HepG2 (cell line): Measurements from ENCODE around the gene CD276. TPM values are rescaled to one million over a fixed set of nuclear protein-coding genes. Genes with fewer than 3 reads are reported as not detected.

ENCODE experiments used
- DPF2 ChIP-seq: sonication (generic); formaldehyde crosslinking; IDR thresholded peaks from 2 replicates; pipeline ENCODE4 v1.4.0; 2020; ENCODE audit warnings: mild to moderate bottlenecking, low read depth, missing genetic modification reagents, borderline replicate concordance
- HOXA7 ChIP-seq: sonication (generic); formaldehyde crosslinking; IDR thresholded peaks from 2 replicates; pipeline ENCODE4 v1.8.1; 2022; ENCODE audit warnings: mild to moderate bottlenecking, missing genetic modification reagents, moderate library complexity
- RAD21 ChIP-seq: fragments of 450-650 bp; formaldehyde crosslinking; IDR thresholded peaks from 2 replicates; pipeline ENCODE4 v1.5.0; 2020; ENCODE audit warnings: mild to moderate bottlenecking
- SP5 ChIP-seq: IDR thresholded peaks from 2 replicates; pipeline ENCODE4 v1.6.1; 2016; ENCODE audit warnings: low read depth, borderline replicate concordance
- STAG1 ChIP-seq: sonication (generic); formaldehyde crosslinking; IDR thresholded peaks from 2 replicates; pipeline ENCODE4 v1.4.0; 2020; ENCODE audit warnings: missing genetic modification reagents
- TAF1 ChIP-seq: sonication (generic); formaldehyde crosslinking; IDR thresholded peaks from 2 replicates; pipeline ENCODE4 v1.4.0; 2020; ENCODE audit warnings: missing genetic modification reagents
- TAF15 ChIP-seq: fragments of 200-400 bp; formaldehyde crosslinking; IDR thresholded peaks from one replicate; pipeline ENCODE4 v1.6.1; 2018; ENCODE audit warnings: mild to moderate bottlenecking, low read depth, low read length; ENCODE audit not compliant: poor library complexity, severe bottlenecking
- TBX3 ChIP-seq: fragments of 450-650 bp; IDR thresholded peaks from 2 replicates; pipeline ENCODE4 v1.6.1; 2017; ENCODE audit warnings: antibody characterized with exemption, mild to moderate bottlenecking, inconsistent platforms, borderline replicate concordance
- TCF12 ChIP-seq, 2 experiments: fragments of 450-650 bp in 1 of 2; sonication (generic) in 1 of 2; formaldehyde crosslinking in 1 of 2; IDR thresholded peaks; 2 replicates each; pipeline versions ENCODE4 v1.6.1 to v1.8.0; 2017 to 2022; ENCODE audit warnings: antibody characterized with exemption in 1 of 2, mild to moderate bottlenecking in 1 of 2, missing genetic modification reagents in 1 of 2, moderate library complexity in 1 of 2
- TCF7L2 ChIP-seq: IDR thresholded peaks from 2 replicates; pipeline ENCODE4 v1.6.1; 2011; ENCODE audit warnings: mild to moderate bottlenecking, low read depth, low read length, moderate library complexity
- U2AF2 ChIP-seq: fragments of 200-400 bp; formaldehyde crosslinking; IDR thresholded peaks from 2 replicates; pipeline ENCODE4 v1.6.1; 2017; ENCODE audit warnings: low read depth, mild to moderate bottlenecking, low read length
- ZKSCAN8 ChIP-seq: IDR thresholded peaks from 2 replicates; pipeline ENCODE4 v1.6.1; 2016; ENCODE audit warnings: borderline replicate concordance, missing genetic modification reagents, missing compliant biosample characterization
- ZNF224 ChIP-seq: sonication (generic); formaldehyde crosslinking; IDR thresholded peaks from 2 replicates; pipeline ENCODE4 v1.5.0; 2020; ENCODE audit warnings: mild to moderate bottlenecking, missing genetic modification reagents
- ZNF577 ChIP-seq: sonication (generic); formaldehyde crosslinking; IDR thresholded peaks from 2 replicates; pipeline ENCODE4 v1.4.0; 2020; ENCODE audit warnings: mild to moderate bottlenecking, low read depth, missing genetic modification reagents, borderline replicate concordance
- ZNF850 ChIP-seq: sonication (generic); formaldehyde crosslinking; conservative IDR thresholded peaks from 2 replicates; pipeline ENCODE4 v1.9.0; 2021; ENCODE audit warnings: mild to moderate bottlenecking, missing genetic modification reagents
- polyA plus RNA-seq, 8 experiments: library from polyadenylated mRNA; depleted of rRNA in 3 of 8; stranded (reverse) in 7 of 8; unstranded in 1 of 8; fragments of >200 nt; fragmentation: Illumina TruSeq in 4 of 8; extraction: Trizol in 4 of 8; gene quantifications; 2 replicates each; pipeline versions ENCODE4 v1.2.1 to v1.2.3, GENCODE V29; 2011 to 2016; ENCODE audit warnings: low read depth in 4 of 8, missing spikeins in 1 of 8, mixed read lengths in 1 of 8; ENCODE audit not compliant: insufficient read depth in 1 of 8
- total RNA-seq, 5 experiments: library from RNA; depleted of rRNA; stranded (reverse); fragments of >200 nt; fragmentation: Illumina TruSeq; extraction: Trizol; gene quantifications; 2 replicates each; pipeline ENCODE4 v1.2.3, GENCODE V29; 2016; ENCODE audit warnings: low read depth in 1 of 5
- TF ChIP-seq, protein P1 (sequence below): sonication (generic); formaldehyde crosslinking; IDR thresholded peaks from 2 replicates; pipeline ENCODE4 v1.5.0; 2020; ENCODE audit warnings: mild to moderate bottlenecking, missing genetic modification reagents
- TF ChIP-seq, protein P2 (sequence below): sonication (generic); formaldehyde crosslinking; IDR thresholded peaks from 2 replicates; pipeline ENCODE4 v1.5.1; 2020; ENCODE audit warnings: mild to moderate bottlenecking, moderate library complexity, missing genetic modification reagents
- TF ChIP-seq, protein P3 (sequence below): sonication (generic); formaldehyde crosslinking; IDR thresholded peaks from 2 replicates; pipeline ENCODE4 v1.8.1; 2023; ENCODE audit warnings: mild to moderate bottlenecking, missing genetic modification reagents
- TF ChIP-seq, protein P4 (sequence below): sonication (generic); formaldehyde crosslinking; IDR thresholded peaks from 2 replicates; pipeline ENCODE4 v1.5.0; 2020; ENCODE audit warnings: missing genetic modification reagents
- TF ChIP-seq, protein P5 (sequence below): sonication (generic); formaldehyde crosslinking; IDR thresholded peaks from 2 replicates; pipeline ENCODE4 v1.4.0; 2020; ENCODE audit warnings: missing genetic modification reagents

CD276 gene
- total and polyA plus RNA-seq, 2 of the 13 experiments (the other 11 are each of a cell fraction or from before 2014, with no cell fraction given) = 24.6 to 55.2 TPM

DNA sequence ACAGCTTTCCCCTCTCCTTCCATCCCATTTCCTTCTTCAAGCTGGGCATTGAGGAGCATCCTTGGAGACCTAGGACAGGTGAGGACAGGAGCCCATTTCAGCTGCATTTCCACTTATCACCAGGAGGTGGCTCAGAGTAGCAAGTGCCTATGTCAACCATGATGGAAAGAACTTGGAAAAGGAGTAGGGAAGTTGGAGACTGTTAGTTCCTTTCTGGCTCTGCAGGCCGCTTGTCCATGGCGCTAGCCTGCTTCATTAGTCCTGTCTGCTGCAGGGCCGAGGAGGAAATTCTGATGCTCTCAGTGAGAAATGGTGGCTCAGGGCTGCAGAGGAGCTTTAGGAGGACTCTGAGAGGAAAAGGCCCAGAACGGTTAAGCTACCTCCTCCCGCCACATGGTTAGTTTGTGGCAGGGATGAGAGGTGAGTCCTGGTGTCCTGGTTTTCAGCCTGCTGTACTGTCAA is 7.0 kb upstream of the CD276 start (continued):
- TF ChIP-seq, protein P1, sequence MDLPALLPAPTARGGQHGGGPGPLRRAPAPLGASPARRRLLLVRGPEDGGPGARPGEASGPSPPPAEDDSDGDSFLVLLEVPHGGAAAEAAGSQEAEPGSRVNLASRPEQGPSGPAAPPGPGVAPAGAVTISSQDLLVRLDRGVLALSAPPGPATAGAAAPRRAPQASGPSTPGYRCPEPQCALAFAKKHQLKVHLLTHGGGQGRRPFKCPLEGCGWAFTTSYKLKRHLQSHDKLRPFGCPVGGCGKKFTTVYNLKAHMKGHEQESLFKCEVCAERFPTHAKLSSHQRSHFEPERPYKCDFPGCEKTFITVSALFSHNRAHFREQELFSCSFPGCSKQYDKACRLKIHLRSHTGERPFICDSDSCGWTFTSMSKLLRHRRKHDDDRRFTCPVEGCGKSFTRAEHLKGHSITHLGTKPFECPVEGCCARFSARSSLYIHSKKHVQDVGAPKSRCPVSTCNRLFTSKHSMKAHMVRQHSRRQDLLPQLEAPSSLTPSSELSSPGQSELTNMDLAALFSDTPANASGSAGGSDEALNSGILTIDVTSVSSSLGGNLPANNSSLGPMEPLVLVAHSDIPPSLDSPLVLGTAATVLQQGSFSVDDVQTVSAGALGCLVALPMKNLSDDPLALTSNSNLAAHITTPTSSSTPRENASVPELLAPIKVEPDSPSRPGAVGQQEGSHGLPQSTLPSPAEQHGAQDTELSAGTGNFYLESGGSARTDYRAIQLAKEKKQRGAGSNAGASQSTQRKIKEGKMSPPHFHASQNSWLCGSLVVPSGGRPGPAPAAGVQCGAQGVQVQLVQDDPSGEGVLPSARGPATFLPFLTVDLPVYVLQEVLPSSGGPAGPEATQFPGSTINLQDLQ = no peak
- TF ChIP-seq TAF1 (CRISPR knock-in tag) (0 out of 2 replicates have a peak, but pooled peaks have one; percentile 22), TCF7L2 (no peak), U2AF2 (no peak), TCF12 (IDR thresholded peaks at IDR 0.05) (no peak), TCF12 (CRISPR knock-in tag; IDR thresholded peaks at IDR 0.05) (no peak), RAD21 (peak; percentile 53; the same call in 1 of the 2 replicates), ZNF577 (CRISPR knock-in tag) (no peak), SP5 (CRISPR knock-in tag) (no peak), ZKSCAN8 (CRISPR knock-in tag) (0 out of 2 replicates have a peak, but pooled peaks have one; percentile 25), ZNF224 (CRISPR knock-in tag) (no peak), DPF2 (CRISPR knock-in tag) (no peak), STAG1 (CRISPR knock-in tag) (peak; percentile 73), TAF15 (no peak), TBX3 (no peak), ZNF850 (CRISPR knock-in tag) (no peak), HOXA7 (CRISPR knock-in tag) (no peak)
- TF ChIP-seq, protein P2, sequence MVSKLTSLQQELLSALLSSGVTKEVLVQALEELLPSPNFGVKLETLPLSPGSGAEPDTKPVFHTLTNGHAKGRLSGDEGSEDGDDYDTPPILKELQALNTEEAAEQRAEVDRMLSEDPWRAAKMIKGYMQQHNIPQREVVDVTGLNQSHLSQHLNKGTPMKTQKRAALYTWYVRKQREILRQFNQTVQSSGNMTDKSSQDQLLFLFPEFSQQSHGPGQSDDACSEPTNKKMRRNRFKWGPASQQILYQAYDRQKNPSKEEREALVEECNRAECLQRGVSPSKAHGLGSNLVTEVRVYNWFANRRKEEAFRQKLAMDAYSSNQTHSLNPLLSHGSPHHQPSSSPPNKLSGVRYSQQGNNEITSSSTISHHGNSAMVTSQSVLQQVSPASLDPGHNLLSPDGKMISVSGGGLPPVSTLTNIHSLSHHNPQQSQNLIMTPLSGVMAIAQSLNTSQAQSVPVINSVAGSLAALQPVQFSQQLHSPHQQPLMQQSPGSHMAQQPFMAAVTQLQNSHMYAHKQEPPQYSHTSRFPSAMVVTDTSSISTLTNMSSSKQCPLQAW = no peak
- TF ChIP-seq, protein P3, sequence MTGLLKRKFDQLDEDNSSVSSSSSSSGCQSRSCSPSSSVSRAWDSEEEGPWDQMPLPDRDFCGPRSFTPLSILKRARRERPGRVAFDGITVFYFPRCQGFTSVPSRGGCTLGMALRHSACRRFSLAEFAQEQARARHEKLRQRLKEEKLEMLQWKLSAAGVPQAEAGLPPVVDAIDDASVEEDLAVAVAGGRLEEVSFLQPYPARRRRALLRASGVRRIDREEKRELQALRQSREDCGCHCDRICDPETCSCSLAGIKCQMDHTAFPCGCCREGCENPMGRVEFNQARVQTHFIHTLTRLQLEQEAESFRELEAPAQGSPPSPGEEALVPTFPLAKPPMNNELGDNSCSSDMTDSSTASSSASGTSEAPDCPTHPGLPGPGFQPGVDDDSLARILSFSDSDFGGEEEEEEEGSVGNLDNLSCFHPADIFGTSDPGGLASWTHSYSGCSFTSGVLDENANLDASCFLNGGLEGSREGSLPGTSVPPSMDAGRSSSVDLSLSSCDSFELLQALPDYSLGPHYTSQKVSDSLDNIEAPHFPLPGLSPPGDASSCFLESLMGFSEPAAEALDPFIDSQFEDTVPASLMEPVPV (CRISPR knock-in tag) = no peak
- TF ChIP-seq, protein P4, sequence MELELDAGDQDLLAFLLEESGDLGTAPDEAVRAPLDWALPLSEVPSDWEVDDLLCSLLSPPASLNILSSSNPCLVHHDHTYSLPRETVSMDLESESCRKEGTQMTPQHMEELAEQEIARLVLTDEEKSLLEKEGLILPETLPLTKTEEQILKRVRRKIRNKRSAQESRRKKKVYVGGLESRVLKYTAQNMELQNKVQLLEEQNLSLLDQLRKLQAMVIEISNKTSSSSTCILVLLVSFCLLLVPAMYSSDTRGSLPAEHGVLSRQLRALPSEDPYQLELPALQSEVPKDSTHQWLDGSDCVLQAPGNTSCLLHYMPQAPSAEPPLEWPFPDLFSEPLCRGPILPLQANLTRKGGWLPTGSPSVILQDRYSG (CRISPR knock-in tag) = no peak
- TF ChIP-seq, protein P5, sequence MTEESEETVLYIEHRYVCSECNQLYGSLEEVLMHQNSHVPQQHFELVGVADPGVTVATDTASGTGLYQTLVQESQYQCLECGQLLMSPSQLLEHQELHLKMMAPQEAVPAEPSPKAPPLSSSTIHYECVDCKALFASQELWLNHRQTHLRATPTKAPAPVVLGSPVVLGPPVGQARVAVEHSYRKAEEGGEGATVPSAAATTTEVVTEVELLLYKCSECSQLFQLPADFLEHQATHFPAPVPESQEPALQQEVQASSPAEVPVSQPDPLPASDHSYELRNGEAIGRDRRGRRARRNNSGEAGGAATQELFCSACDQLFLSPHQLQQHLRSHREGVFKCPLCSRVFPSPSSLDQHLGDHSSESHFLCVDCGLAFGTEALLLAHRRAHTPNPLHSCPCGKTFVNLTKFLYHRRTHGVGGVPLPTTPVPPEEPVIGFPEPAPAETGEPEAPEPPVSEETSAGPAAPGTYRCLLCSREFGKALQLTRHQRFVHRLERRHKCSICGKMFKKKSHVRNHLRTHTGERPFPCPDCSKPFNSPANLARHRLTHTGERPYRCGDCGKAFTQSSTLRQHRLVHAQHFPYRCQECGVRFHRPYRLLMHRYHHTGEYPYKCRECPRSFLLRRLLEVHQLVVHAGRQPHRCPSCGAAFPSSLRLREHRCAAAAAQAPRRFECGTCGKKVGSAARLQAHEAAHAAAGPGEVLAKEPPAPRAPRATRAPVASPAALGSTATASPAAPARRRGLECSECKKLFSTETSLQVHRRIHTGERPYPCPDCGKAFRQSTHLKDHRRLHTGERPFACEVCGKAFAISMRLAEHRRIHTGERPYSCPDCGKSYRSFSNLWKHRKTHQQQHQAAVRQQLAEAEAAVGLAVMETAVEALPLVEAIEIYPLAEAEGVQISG (CRISPR knock-in tag) = 0 out of 2 replicates have a peak, but pooled peaks have one; percentile 21
